HG03354 (cell line): Measurements from ENCODE around the gene NFKBIE.

Experiments used
- ATAC-seq: cut with Tn5 transposase; IDR thresholded peaks from one replicate; pipeline ENCODE4 v1.9.1; 2021; ENCODE audit warnings: mild to moderate bottlenecking; ENCODE audit not compliant: unreplicated experiment, poor library complexity, severe bottlenecking

The NFKBIE gene

DNA sequence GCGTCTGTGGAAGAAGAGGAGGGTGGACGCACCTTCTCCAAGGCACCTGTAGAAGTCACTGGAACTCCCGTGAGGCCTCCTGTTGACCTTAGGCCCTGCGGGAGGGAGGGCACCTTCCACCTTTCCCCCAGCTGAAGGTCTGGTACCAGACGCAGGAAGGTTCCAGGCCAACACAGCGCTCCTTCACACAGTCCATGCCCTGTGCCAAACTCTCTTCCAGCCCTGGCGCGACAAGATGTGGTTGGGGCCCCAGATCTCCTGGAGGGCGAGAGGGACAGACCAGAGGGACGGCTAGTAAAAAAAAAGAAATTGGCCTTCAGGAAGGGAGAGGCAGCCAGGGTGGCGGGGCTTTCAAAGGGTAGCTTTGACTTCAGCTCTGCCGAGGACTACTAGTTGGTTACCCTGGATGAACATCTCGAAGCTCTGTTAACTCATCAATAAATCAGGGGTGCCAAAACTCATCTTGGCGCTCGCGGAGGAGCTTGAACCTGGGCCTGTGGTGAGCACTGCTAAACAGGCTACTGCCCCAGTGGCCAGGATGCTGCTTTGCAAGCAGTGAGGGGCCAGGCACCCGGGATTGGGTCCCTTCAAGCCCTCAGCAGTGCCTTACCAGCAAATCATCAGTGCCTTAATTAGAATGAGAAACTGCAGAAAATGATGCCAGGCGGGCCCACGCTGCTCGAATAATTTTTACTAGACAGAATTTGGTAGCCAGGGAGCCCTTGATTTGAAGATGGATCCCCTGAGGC lies 32.9 kb upstream of the NFKBIE start:
- ATAC-seq: no peak

DNA sequence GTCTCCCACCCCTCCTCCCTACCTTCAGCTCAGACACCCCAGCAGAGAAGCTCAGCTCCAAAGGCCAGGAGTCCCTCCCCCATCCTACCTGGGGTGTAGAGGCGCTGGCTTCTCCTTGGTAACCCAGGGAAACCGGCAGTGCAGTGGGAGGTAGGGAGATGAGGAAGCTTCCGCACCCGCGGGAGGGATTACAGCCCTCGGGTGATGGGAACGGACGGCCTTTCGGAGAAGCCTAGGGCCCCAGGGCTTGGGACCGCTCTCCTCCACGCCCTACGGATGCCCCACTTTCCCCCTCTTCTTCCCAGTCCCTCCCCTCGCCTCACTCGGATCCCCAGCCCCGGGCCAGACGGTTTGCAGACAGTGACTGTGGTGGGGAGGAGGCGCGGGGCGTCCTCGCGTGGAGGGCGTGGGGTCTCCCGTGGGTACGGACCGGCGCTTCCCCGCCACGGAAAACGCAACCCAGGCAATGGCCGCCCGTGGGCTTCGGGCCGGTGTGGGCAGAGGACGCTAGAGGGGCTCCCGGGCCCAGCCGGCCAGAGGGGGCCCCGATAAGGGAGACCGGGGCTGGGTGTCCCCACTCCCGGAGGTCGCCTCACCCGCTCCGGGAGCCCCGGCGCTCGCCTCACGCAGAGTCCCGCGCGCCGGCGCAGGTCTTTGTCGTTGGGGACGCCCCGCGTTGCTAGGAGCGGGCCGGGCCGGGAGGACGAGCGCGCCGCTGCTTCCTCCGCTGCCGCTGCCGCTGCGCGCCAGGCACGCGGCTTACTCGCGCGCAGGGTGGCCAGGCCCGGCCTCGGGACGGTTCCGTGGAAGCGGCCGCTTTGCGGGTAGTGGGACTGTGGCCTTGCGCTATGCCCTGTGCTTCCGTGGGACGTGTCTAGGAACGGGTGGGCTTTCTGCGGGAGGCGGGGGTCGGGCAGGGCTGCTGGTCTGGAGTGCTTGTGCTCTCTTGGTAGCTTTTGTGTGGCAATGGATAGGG lies 32.0 kb upstream of the NFKBIE start:
- ATAC-seq: no peak

- ATAC-seq: no peak
These were observed 29.8 kb upstream of the NFKBIE start for GRCh38 chr6:44294832-44295791.

GRCh38 chr6:44292661-44293365 lies 27.5 kb upstream of the NFKBIE start:
- ATAC-seq: no peak

GRCh38 chr6:44291841-44292240 lies 26.5 kb upstream of the NFKBIE start:
- no peak for ATAC-seq

DNA sequence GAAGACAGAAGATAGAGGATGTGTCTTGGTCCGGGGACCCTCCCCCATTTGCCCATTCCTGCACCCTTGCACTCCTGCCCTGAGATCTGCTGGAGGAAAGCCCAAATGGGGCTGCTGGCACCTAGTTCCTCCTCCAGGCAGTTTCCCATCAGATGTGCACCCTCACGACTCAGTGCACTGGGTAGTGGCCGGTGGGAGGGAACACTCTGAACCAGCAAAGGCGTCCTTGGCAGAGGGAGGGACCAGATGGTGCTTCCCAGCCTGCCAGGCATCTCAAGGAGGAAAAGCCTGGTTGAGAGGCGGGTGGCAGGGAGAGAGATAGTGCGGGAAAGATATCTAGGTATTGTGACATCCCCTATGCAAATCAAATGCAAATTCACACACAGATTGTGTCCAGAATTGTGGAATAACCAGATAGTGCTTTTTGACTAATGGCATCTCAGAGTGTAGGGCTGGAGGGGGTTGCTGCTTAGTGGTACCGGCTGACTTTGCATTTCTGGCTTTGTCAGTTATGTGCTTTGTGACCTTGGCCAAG lies 24.4 kb upstream of the NFKBIE start:
- no peak for ATAC-seq

GRCh38 chr6:44286747-44287146 lies 21.4 kb upstream of the NFKBIE start:
- ATAC-seq: no peak

DNA sequence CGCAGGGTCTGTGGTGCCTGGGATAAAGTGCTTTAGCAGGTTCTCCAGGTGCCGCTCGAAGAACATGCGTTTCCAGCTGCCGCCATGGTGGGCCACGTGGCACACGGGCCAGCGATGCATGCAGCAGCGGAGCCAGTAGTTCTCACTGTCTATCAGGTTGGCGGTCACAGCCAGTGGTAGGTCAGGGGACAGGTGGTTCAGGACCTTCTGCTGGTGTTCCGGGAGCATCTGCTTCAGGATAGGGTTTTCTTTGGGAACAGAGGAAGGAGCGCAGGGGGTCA lies 20.9 kb upstream of the NFKBIE start:
- ATAC-seq: no peak

- ATAC-seq: no peak
These were observed 20.4 kb upstream of the NFKBIE start for GRCh38 chr6:44285552-44286284.

- no peak for ATAC-seq
These were observed 19.5 kb upstream of the NFKBIE start for GRCh38 chr6:44284867-44285266.

- no peak for ATAC-seq
These were observed 18.8 kb upstream of the NFKBIE start for GRCh38 chr6:44284121-44284520.

DNA sequence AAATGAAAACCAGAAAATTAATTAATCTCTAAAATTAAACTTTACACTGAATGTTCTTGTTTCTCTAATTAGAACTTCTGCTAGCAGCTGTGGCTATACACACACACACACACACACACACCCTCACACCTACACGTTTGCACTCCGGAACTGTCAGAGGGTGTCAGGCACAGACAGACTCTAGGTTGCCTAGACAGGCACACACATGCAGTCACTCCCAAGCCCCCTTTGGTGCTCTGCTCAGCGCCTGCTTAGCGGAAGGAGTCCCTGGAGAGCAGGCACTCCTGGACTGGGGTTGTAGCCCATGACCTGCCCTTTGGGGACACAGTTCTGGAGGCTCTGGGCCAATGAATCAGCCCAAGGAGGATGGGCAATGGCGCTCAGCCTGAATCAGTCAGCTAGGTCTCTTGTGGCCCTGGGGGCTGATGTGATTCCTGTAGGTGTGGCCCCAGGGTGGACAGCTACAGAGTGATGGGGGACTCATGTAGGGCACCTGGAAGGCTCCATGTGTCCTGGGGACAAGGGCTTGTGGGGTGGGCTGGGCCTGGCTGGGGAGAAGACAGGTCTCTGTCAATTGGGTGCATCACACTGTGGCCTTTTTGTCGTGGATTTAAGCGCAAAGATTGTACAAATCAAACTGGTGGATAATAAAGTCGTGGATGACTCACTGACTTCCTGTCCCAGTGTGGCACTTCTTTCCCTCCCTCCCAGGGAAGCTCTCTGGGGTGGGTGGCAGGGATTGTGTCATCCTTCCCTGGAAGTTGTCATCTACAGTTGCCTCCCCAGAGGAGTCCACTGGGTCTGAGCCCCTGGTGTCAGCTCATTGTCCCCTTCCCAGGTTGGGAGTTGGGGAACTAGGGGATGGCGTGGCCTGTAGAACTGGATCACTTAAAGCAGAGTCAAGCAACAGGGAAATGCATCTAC lies 13.7 kb upstream of the NFKBIE start:
- no peak for ATAC-seq

DNA sequence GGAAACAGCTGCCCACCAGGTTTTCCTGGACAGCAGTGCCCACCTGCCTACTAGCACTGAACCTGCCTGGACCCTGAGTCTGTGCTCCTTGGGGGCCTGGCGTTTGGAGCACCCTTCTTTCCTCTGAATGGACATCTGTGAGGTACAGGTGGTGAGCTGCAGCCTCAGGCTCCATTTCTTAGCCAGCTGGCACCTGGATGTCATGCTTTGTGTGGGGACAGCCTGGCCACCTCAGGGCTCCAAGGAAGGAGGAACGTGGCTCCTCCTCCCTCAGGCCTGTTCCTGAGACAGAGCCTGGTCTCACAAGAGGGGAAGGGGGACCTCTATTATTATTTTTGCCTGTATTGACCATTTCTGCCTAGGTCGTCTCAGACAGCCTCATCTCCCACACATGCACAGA lies 13.0 kb upstream of the NFKBIE start:
- no peak for ATAC-seq

DNA sequence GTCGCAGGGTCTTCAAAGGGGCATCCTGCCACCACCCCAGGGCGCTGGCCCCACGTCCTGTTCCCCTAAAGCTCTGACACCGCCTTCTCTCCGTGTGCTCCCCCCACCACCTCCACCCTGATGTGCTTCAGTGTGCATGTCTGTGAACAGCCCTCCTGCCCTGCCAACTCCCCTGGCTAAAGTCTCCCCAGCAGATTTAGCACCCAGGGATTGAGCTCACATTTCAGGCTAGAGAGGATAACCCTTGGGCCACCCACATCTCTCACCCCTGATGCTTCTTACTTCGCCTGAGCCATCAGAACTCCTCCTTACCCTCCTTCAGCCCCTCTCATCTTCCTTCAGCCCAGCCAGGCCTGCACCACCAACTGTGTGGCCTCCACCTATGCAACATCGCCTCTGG lies 12.4 kb upstream of the NFKBIE start:
- ATAC-seq: no peak

GRCh38 chr6:44276667-44277640 lies 11.6 kb upstream of the NFKBIE start:
- ATAC-seq: no peak
